ENCODE measurements around the gene SETBP1. TPM values are rescaled to one million over a fixed set of nuclear protein-coding genes. Genes with fewer than 3 reads are reported as not detected.

SETBP1 gene
- total RNA-seq, 4 donors from 2014 or later: 7.8 to 16.6 (median 11.7) TPM

DNA sequence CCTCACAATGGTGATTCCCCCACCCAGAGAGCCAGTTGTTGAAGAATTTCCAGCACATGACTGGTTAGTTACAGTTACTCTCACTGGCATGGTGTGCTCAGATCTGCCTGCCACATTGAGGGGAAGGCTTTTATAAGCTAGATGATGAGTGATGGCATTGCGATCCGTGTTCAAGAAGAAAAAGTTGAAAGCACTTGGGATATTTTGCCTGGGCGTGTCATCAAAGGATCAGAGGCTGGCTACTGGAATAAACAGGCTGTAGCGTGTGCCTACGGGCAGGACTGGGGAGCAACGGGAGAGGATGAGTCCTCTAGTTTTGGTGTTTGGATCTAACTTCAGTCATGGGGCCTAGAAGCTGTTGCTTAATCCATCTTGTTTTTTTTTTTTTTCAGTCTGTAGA, 175.0 kb downstream of the SETBP1 start:
- no peak overlapping the region for H3K4me3 ChIP-seq (ENCODE audit: low read depth, poor library complexity, severe bottlenecking)
- intact Hi-C loops (cut with DNase I; ENCODE audit: low total_unique reads): no loop called here
- 33 to 48% methylated on average over 6 of the region's 6 CpGs for WGBS, 2 donors
- no peak for DNase-seq (ENCODE audit: low spot score in 2 of 2)
- TF ChIP-seq CTCF (IDR thresholded peaks at IDR 0.05) (no peak), POLR2A (IDR thresholded peaks at IDR 0.05) (no peak)

GRCh38 chr18:44856157-44856556, 175.5 kb downstream of the SETBP1 start:
- TF ChIP-seq POLR2A (IDR thresholded peaks at IDR 0.05) (no peak), CTCF (IDR thresholded peaks at IDR 0.05) (no peak)
- 26 to 35% methylated on average over 1 of the region's 1 CpG for WGBS, 2 donors
- no peak for DNase-seq (ENCODE audit: low spot score in 2 of 2)
- intact Hi-C loops (cut with DNase I; ENCODE audit: low total_unique reads): no loop called here
- no peak overlapping the region for H3K4me3 ChIP-seq (ENCODE audit: low read depth, poor library complexity, severe bottlenecking)

DNA sequence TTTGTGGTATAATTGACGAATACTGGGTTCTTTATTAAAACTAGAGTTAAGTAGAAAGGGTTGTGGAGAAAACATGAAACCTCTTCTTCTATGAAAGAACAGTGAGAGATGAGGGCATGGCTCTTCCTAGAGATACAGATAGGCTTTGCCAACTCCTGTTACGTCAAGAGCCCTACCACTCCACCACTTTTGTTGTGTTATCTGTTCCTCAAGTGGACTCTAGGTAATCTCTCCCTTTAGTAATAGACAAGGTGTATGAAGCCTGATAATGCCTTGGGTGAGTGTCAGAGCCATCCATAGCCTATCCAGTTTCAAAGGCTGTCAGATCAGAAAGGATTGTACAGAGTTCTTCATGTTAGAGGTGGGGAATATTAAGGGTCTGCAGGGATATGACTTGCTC, 176.4 kb downstream of the SETBP1 start:
- intact Hi-C loops (cut with DNase I; ENCODE audit: low total_unique reads): no loop called here
- no peak overlapping the region for H3K4me3 ChIP-seq (ENCODE audit: low read depth, poor library complexity, severe bottlenecking)
- 91% methylated on average over 2 of the region's 2 CpGs for WGBS, 2 donors
- TF ChIP-seq POLR2A (IDR thresholded peaks at IDR 0.05): no peak
- DNase-seq (ENCODE audit: low spot score in 2 of 2): no peak

DNA sequence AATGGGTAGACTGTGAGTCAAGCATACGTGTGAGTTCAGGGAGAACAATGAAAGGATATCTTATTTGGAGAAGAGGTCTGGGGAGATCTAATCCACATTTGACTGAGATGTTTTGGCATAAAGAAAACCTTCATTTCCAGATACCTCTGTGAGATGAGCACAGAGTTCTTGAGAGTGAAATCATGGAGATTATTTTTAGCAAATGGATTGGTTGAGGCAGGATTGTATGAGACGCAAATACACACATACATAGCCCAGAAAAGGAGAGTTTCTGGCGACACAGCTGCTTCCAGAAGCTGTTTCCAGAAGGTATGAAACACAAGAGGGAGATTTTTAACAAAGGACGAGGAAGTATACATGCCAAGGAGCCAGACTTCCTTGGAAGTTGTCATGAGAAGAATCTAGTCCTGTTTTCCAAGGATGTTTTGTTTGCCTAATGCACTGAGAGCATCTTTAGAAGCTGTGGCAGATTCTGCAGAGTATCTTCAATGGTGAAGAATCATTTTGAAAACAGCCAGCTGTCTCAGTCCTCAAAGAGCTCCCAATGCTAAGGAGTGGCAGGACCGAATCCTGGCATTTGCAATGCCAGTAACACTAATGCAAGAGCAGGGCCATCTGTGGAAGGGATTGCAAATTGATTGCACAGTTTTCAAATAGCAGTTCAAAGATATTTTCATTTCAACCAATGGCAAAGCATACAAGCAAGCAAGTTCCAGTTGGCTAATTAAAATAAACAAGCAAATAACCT, 177.2 kb downstream of the SETBP1 start:
- TF ChIP-seq CTCF (IDR thresholded peaks at IDR 0.05): no peak
- no peak for TF ChIP-seq POLR2A (IDR thresholded peaks at IDR 0.05)
- intact Hi-C loops (cut with DNase I; ENCODE audit: low total_unique reads): no loop called here
- no peak overlapping the region for H3K4me3 ChIP-seq (ENCODE audit: low read depth, poor library complexity, severe bottlenecking)
- 82 to 84% methylated on average over 5 of the region's 5 CpGs for WGBS, 2 donors
- peak in 1 of 2 donors; percentile 6 for DNase-seq (ENCODE audit: low spot score in 2 of 2)

DNA sequence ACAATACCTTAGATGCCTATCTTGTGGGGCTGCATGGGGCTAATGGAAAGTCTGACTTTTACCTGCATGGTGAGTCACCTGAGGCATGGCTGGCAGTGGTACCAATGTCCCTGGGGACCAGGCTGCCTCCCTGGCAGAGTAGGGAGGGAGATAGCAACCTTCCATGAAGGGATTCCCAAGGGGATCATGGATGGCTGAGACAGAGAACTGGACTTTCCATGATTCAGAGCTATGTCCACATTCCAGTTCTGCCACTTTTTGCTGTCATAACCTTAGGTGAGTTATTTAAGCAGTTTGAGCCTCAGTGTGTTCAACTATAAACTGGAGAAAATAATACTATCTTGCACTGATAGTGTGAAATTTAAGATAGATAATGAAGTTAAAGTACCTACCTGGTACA, 178.6 kb downstream of the SETBP1 start:
- intact Hi-C loops (cut with DNase I; ENCODE audit: low total_unique reads): no loop called here
- no peak for DNase-seq (ENCODE audit: low spot score in 2 of 2)
- TF ChIP-seq CTCF (IDR thresholded peaks at IDR 0.05) (no peak), POLR2A (IDR thresholded peaks at IDR 0.05) (no peak)
- no peak overlapping the region for H3K4me3 ChIP-seq (ENCODE audit: low read depth, poor library complexity, severe bottlenecking)

DNA sequence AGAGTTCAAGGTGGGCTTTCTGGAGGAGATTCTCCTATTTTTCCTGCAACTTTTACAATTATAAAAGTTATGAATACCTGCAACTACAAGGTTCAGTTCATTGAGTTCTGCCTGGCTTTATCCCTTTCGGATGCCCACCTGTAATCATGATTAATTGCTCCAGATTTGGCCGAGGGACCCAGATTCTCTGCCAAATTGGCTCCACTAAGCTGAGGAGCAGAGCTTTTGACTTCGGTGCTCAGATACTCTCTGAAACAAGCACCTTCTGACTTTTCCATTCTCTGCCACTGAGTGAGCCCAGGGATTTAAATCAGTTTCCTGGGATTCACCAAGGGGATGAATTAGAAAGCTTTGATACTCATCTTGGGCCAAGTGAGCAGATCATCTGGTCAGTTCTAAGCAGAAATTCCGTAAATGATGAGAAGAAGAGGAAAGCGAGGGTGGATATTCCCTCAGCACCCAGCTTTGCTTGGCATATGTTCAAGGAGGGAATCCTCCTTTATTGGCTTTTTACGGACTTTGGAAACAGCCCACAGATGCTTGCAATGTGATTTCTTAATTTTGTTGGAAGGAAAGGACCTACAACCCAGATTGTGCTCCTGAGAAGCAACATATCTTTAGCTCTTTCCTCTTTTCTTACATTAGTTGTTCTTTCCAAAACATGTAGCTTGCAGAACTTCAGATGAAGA, 179.2 kb downstream of the SETBP1 start:
- 40 to 53% methylated on average over 6 of the region's 6 CpGs for WGBS, 2 donors
- H3K4me3 ChIP-seq (ENCODE audit: low read depth, poor library complexity, severe bottlenecking): no peak overlapping the region
- DNase-seq (ENCODE audit: low spot score in 2 of 2): no peak
- no peak for TF ChIP-seq POLR2A (IDR thresholded peaks at IDR 0.05)
- TF ChIP-seq CTCF (IDR thresholded peaks at IDR 0.05): no peak
- intact Hi-C loops (cut with DNase I; ENCODE audit: low total_unique reads): no loop called here

Measured in lower leg skin (tissue), 4 donors.